Hepatocyte (in vitro differentiated cells): ENCODE results near the gene VCAN.

Experiments
- CTCF ChIP-seq: fragments of 200-600 bp; sonication (generic); IDR thresholded peaks from 2 replicates; pipeline ENCODE4 v1.5.1; 2016; ENCODE audit warnings: antibody characterized with exemption, mild to moderate bottlenecking; ENCODE audit not compliant: poor library complexity
- EZH2 ChIP-seq: fragments of 200-600 bp; sonication (generic); IDR thresholded peaks from 2 replicates; pipeline ENCODE4 v1.6.1; 2016; ENCODE audit warnings: antibody characterized with exemption, mild to moderate bottlenecking, borderline replicate concordance

- TF ChIP-seq CTCF (no peak), EZH2 (no peak)
Observed at GRCh38 chr5:83446253-83446947, 25.1 kb upstream of the VCAN start.
